GM12892 (cell line): ENCODE data around the gene MAP3K2.

Experiments used
- POLR2A ChIP-seq: IDR thresholded peaks from 2 replicates; pipeline ENCODE4 v1.6.1; 2011; ENCODE audit warnings: low read depth, low read length, control low read depth
- POLR2AphosphoS5 ChIP-seq: IDR thresholded peaks from 2 replicates; pipeline ENCODE4 v1.6.1; 2011; ENCODE audit warnings: low read depth, low read length, control low read depth

GRCh38 chr2:127437056-127437455, 49.3 kb upstream of the MAP3K2 start:
- TF ChIP-seq POLR2AphosphoS5 = no peak
- no peak for TF ChIP-seq POLR2A
